ENCODE data around the gene PIP5K1B. TPM values are rescaled to one million over a fixed set of nuclear protein-coding genes. Genes with fewer than 3 reads are reported as not detected.

PIP5K1B gene
- total and polyA plus RNA-seq, 2 of the 13 experiments (the other 11 are each of a cell fraction or from before 2014, with no cell fraction given), result 15.8 to 17.5 TPM

- ChIA-PET POLR2A (interaction anchor here (1.4 kb wide), 1 partner anchor 30 kb away, joined by 3 read pairs; no protein-coding TSS in a partner anchor), CTCF (ENCODE audit: low intra/inter-chr PET ratio, low total read pairs) (no interaction called here)
- H3K36me3 ChIP-seq (replicated peaks in 1 of 2; ENCODE audit: control insufficient read depth in 1 of 2, insufficient read depth in 2 of 2, low read length in 2 of 2), result no peaks in the 10 kb centered on the region; a peak in 2 of 5 replicates
- 97% methylated on average over 8 of the region's 8 CpGs for WGBS (ENCODE audit: low lambda C conversion rate)
- no peaks in the 10 kb centered on the region for H4K20me1 ChIP-seq (ENCODE audit: insufficient read depth, low read length)
- DNase-seq (ENCODE audit: low spot score), result no peak
- H3K27me3 ChIP-seq (ENCODE audit: control insufficient read depth in 1 of 2, insufficient read depth in 2 of 2, low read length in 2 of 2), result no peaks in the 10 kb centered on the region; a peak in 1 of 5 replicates
- H3K4me1 ChIP-seq (ENCODE audit: insufficient read depth, low read length), result peaks cover 61% of the 10 kb centered on the region
- H3K27ac ChIP-seq (ENCODE audit: extremely low read length, insufficient read depth, low read length), result no peak overlapping the region
- peaks cover 76% of the 10 kb centered on the region for H3K79me2 ChIP-seq (ENCODE audit: insufficient read depth, low read length)
- H2AFZ ChIP-seq (ENCODE audit: low read length), result no peak overlapping the region
- in situ Hi-C loops (cut with HindIII; ENCODE audit: extremely low pct_ligation_motif_present, low pct_unique_long_range_greater_than_20kb), result loop anchor here (5.0 to 10.0 kb wide), 3 partner anchors 73 to 295 kb away; a partner anchor contains a TSS
- no peak for FAIRE-seq
- intact Hi-C loops (cut with micrococcal nuclease; ENCODE audit: unreplicated experiment), result loop anchor here (10.0 kb wide), 1 partner anchor 315 kb away; no protein-coding TSS in a partner anchor
- H3K4me2 ChIP-seq (ENCODE audit: low read depth, low read length), result no peak overlapping the region
- no peaks in the 10 kb centered on the region for H3K9me3 ChIP-seq (ENCODE audit: low read length)
- no peak overlapping the region for H3K9ac ChIP-seq (ENCODE audit: insufficient read depth, low read depth, low read length)
- no peak overlapping the region for H3K4me3 ChIP-seq (replicated peaks in 1 of 3; ENCODE audit: insufficient read depth in 1 of 3, low read depth in 2 of 3, low read length in 3 of 3)
- no peak for ATAC-seq
- no TSS peak for BruUV-seq (replicated peaks)
- TF ChIP-seq ZNF121 (CRISPR knock-in tag; IDR thresholded peaks at IDR 0.05) (peak; percentile 75; the same call in 1 of the 2 replicates), POLR2AphosphoS2 (IDR thresholded peaks at IDR 0.05; ENCODE audit: low read depth, low read length) (no peak), ZIK1 (CRISPR knock-in tag; IDR thresholded peaks at IDR 0.05; ENCODE audit: borderline replicate concordance, low read depth) (no peak), RXRA (CRISPR knock-in tag; IDR thresholded peaks at IDR 0.05) (no peak), ZFP36L2 (CRISPR knock-in tag; IDR thresholded peaks at IDR 0.05) (no peak), SIX1 (CRISPR knock-in tag; IDR thresholded peaks at IDR 0.05; ENCODE audit: borderline replicate concordance) (no peak), ZNF3 (CRISPR knock-in tag; IDR thresholded peaks at IDR 0.05) (peak; percentile 46; the same call in 1 of the 2 replicates), LCORL (IDR thresholded peaks at IDR 0.05) (no peak), LCORL (CRISPR knock-in tag; IDR thresholded peaks at IDR 0.05) (no peak), ZNF7 (CRISPR knock-in tag; IDR thresholded peaks at IDR 0.05) (no peak), ZNF337 (CRISPR knock-in tag; IDR thresholded peaks at IDR 0.05; ENCODE audit: borderline replicate concordance, low read depth) (no peak), RBM22 (optimal IDR thresholded peaks at IDR 0.05; ENCODE audit: low read length) (no peak), ATF1 (CRISPR knock-in tag; IDR thresholded peaks at IDR 0.05) (no peak), CEBPZ (IDR thresholded peaks at IDR 0.05; ENCODE audit: low read length) (no peak), ZNF75D (CRISPR knock-in tag; IDR thresholded peaks at IDR 0.05; ENCODE audit: borderline replicate concordance) (no peak), HDAC1 (CRISPR knock-in tag; IDR thresholded peaks at IDR 0.05) (no peak), RFX1 (IDR thresholded peaks at IDR 0.05) (no peak), ZNF260 (CRISPR knock-in tag; IDR thresholded peaks at IDR 0.05; ENCODE audit: borderline replicate concordance, low read depth) (no peak), POLR2A (IDR thresholded peaks at IDR 0.05; ENCODE audit: insufficient read depth in 1 of 2, low read depth in 2 of 2, low read length in 2 of 2) (no peak), ZNF281 (CRISPR knock-in tag; IDR thresholded peaks at IDR 0.05; ENCODE audit: borderline replicate concordance) (no peak), GATAD1 (CRISPR knock-in tag; IDR thresholded peaks at IDR 0.05) (no peak)
Measured at GRCh38 chr9:68709291-68710110, 4.5 kb downstream of the PIP5K1B start.
